ENCODE data around the gene SMARCA2.

SMARCA2 gene

GRCh38 chr9:2231101-2231500, 216.0 kb downstream of the SMARCA2 start:
- Histone ChIP-seq H3K9me2 (replicated peaks; ENCODE audit: low read depth, low read length) (no peaks in the 10 kb centered on the region), H3K9me3 (ENCODE audit: insufficient read depth, low read depth, low read length) (no peaks in the 10 kb centered on the region), H3K79me2 (ENCODE audit: insufficient read depth, low read length) (no peaks in the 10 kb centered on the region), H3K36me3 (ENCODE audit: insufficient read depth, low read length) (no peaks in the 10 kb centered on the region), H3K4me3 (ENCODE audit: low read length, poor library complexity, severe bottlenecking) (no peak overlapping the region), H3K4me1 (ENCODE audit: insufficient read depth, low read length, poor library complexity, severe bottlenecking) (peaks cover 6% of the 10 kb centered on the region), H4K20me1 (ENCODE audit: insufficient read depth, low read length, poor library complexity, severe bottlenecking) (no peaks in the 10 kb centered on the region), H3K4me2 (ENCODE audit: low read depth, low read length, poor library complexity, severe bottlenecking) (no peak overlapping the region), H3K9ac (ENCODE audit: low read depth, low read length, poor library complexity, severe bottlenecking) (no peak overlapping the region), H2AFZ (ENCODE audit: low read length) (no peak overlapping the region), H3K27me3 (ENCODE audit: insufficient read depth, low read length, poor library complexity, severe bottlenecking) (peaks cover 37% of the 10 kb centered on the region), H3F3A (ENCODE audit: low read depth) (no peaks in the 10 kb centered on the region)
- no peak for TF ChIP-seq EZH2phosphoT487 (IDR thresholded peaks at IDR 0.05; ENCODE audit: borderline replicate concordance)
- no peak for TF ChIP-seq CTCF (conservative IDR thresholded peaks at IDR 0.05; ENCODE audit: low read length)

GRCh38 chr9:2231829-2232228, 216.7 kb downstream of the SMARCA2 start:
- no peak for TF ChIP-seq EZH2phosphoT487 (IDR thresholded peaks at IDR 0.05; ENCODE audit: borderline replicate concordance)
- TF ChIP-seq CTCF (conservative IDR thresholded peaks at IDR 0.05; ENCODE audit: low read length): no peak
- H3K79me2 ChIP-seq (ENCODE audit: insufficient read depth, low read length): no peaks in the 10 kb centered on the region

GRCh38 chr9:2233274-2233673, 218.1 kb downstream of the SMARCA2 start:
- Histone ChIP-seq H3K9ac (ENCODE audit: low read depth, low read length, poor library complexity, severe bottlenecking) (no peak overlapping the region), H3F3A (ENCODE audit: low read depth) (no peaks in the 10 kb centered on the region), H4K20me1 (ENCODE audit: insufficient read depth, low read length, poor library complexity, severe bottlenecking) (no peaks in the 10 kb centered on the region), H3K79me2 (ENCODE audit: insufficient read depth, low read length) (no peaks in the 10 kb centered on the region), H3K27me3 (ENCODE audit: insufficient read depth, low read length, poor library complexity, severe bottlenecking) (peaks cover 50% of the 10 kb centered on the region), H3K4me3 (ENCODE audit: low read length, poor library complexity, severe bottlenecking) (no peak overlapping the region), H3K4me1 (ENCODE audit: insufficient read depth, low read length, poor library complexity, severe bottlenecking) (peaks cover 2% of the 10 kb centered on the region), H3K9me2 (replicated peaks; ENCODE audit: low read depth, low read length) (no peaks in the 10 kb centered on the region), H3K9me3 (ENCODE audit: insufficient read depth, low read depth, low read length) (no peaks in the 10 kb centered on the region), H3K4me2 (ENCODE audit: low read depth, low read length, poor library complexity, severe bottlenecking) (no peak overlapping the region), H3K36me3 (ENCODE audit: insufficient read depth, low read length) (no peaks in the 10 kb centered on the region), H2AFZ (ENCODE audit: low read length) (no peak overlapping the region)
- TF ChIP-seq CTCF (conservative IDR thresholded peaks at IDR 0.05; ENCODE audit: low read length): no peak
- TF ChIP-seq EZH2phosphoT487 (IDR thresholded peaks at IDR 0.05; ENCODE audit: borderline replicate concordance): no peak

More at GRCh38 chr9:2231829-2232228, 216.7 kb downstream of the SMARCA2 start:
- Histone ChIP-seq H3K9me3 (ENCODE audit: insufficient read depth, low read depth, low read length) (no peaks in the 10 kb centered on the region), H3K9me2 (replicated peaks; ENCODE audit: low read depth, low read length) (no peaks in the 10 kb centered on the region), H3K4me3 (ENCODE audit: low read length, poor library complexity, severe bottlenecking) (no peak overlapping the region), H3K4me1 (ENCODE audit: insufficient read depth, low read length, poor library complexity, severe bottlenecking) (peaks cover 6% of the 10 kb centered on the region), H3F3A (ENCODE audit: low read depth) (no peaks in the 10 kb centered on the region), H3K4me2 (ENCODE audit: low read depth, low read length, poor library complexity, severe bottlenecking) (no peak overlapping the region), H4K20me1 (ENCODE audit: insufficient read depth, low read length, poor library complexity, severe bottlenecking) (no peaks in the 10 kb centered on the region), H3K27me3 (ENCODE audit: insufficient read depth, low read length, poor library complexity, severe bottlenecking) (peaks cover 37% of the 10 kb centered on the region), H3K9ac (ENCODE audit: low read depth, low read length, poor library complexity, severe bottlenecking) (no peak overlapping the region), H3K36me3 (ENCODE audit: insufficient read depth, low read length) (no peaks in the 10 kb centered on the region), H2AFZ (ENCODE audit: low read length) (no peak overlapping the region)
